ENCODE data around the gene ZNF837.

DNA sequence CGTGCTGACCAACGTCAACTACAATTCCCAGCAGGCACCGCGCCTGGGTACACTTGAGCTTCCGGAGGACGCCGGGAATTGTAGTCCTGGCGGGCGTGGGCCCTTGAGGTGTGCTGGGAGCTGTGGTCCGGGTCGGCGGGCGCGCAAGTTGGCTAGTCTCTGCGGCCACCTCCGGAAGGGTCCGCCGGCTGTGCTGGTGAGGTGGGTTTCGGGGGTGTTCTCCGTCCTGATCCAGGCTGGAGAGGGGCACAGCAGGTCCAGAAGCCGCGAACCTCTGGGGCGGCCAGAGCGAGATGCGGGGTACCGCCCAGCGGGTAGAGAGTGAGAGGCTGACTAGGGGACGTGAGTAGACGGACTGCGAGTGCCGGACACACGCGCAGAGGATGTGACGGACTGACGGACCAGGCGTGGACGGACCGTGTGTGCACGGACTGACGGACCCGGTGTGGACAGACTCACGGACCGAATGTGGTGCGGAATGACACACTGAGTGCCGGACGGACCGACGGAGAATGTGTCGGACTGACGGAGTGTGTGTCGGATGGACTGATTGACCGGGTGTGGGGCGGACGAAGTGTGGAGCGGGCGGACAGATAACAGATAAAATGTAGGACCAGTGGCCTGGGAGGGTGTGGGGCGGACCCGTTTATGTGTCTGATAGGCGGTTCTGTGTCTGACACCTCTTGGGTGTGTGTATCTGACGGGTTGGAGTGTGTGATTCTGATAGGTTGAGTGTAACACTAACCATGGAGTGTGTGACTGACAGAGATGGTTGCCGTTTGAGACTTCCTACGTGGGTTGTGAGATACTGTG is 53.7 kb downstream of the ZNF837 start, which contains the start of gene ZSCAN22:
- TF ChIP-seq, protein P1, sequence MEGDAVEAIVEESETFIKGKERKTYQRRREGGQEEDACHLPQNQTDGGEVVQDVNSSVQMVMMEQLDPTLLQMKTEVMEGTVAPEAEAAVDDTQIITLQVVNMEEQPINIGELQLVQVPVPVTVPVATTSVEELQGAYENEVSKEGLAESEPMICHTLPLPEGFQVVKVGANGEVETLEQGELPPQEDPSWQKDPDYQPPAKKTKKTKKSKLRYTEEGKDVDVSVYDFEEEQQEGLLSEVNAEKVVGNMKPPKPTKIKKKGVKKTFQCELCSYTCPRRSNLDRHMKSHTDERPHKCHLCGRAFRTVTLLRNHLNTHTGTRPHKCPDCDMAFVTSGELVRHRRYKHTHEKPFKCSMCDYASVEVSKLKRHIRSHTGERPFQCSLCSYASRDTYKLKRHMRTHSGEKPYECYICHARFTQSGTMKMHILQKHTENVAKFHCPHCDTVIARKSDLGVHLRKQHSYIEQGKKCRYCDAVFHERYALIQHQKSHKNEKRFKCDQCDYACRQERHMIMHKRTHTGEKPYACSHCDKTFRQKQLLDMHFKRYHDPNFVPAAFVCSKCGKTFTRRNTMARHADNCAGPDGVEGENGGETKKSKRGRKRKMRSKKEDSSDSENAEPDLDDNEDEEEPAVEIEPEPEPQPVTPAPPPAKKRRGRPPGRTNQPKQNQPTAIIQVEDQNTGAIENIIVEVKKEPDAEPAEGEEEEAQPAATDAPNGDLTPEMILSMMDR (IDR thresholded peaks at IDR 0.05; ENCODE audit: low read length) = no peak
- TF ChIP-seq EZH2phosphoT487 (IDR thresholded peaks at IDR 0.05; ENCODE audit: low read length) = no peak
